HL-60 (cell line): ENCODE measurements around the gene STAT6.

Experiments used
- DNase-seq, 2 experiments: peaks; one replicate each; pipeline ENCODE4 v3.0.0-alpha.2; 2010 to 2020; ENCODE audit warnings: low read depth in 1 of 2, low spot score in 1 of 2
- H3K27ac ChIP-seq: fragments of 250-450 bp; sonication (Bioruptor Pico); replicated peaks from 2 replicates; pipeline ENCODE4 v1.5.1; 2020; ENCODE audit warnings: mild to moderate bottlenecking, moderate library complexity
- H3K27me3 ChIP-seq: fragments of 250-450 bp; sonication (Bioruptor Pico); 2 replicates; pipeline ENCODE4 v1.5.1; 2021; ENCODE audit warnings: mild to moderate bottlenecking, moderate library complexity; ENCODE audit not compliant: insufficient read depth, poor library complexity, severe bottlenecking
- H3K4me3 ChIP-seq: replicated peaks from 2 replicates; pipeline ENCODE4 v1.5.1; 2011; ENCODE audit warnings: mild to moderate bottlenecking, control low read depth, low read length; ENCODE audit not compliant: insufficient read depth
- GABPA ChIP-seq: IDR thresholded peaks from 2 replicates; pipeline ENCODE4 v1.6.1; 2012; ENCODE audit warnings: low read depth
- POLR2AphosphoS5 ChIP-seq: IDR thresholded peaks from 2 replicates; pipeline ENCODE4 v1.6.1; 2012; ENCODE audit warnings: low read depth
- SPI1 ChIP-seq: IDR thresholded peaks from 2 replicates; pipeline ENCODE4 v1.6.1; 2012; ENCODE audit warnings: low read depth, mild to moderate bottlenecking, borderline replicate concordance
- long read RNA-seq: library from polyadenylated mRNA; unstranded; transcript quantifications from one replicate; pipeline ENCODE4 v2.0.0, GENCODE V29; 2020
- TF ChIP-seq, protein P1 (sequence below): IDR thresholded peaks from one replicate; pipeline ENCODE4 v1.5.1; 2011; ENCODE audit warnings: low read length, control low read depth, inconsistent platforms; ENCODE audit not compliant: insufficient read depth
- TF ChIP-seq, protein P2 (sequence below): IDR thresholded peaks from 2 replicates; pipeline ENCODE4 v1.6.1; 2012; ENCODE audit warnings: low read depth; ENCODE audit not compliant: insufficient replicate concordance

Gene STAT6, protein sequence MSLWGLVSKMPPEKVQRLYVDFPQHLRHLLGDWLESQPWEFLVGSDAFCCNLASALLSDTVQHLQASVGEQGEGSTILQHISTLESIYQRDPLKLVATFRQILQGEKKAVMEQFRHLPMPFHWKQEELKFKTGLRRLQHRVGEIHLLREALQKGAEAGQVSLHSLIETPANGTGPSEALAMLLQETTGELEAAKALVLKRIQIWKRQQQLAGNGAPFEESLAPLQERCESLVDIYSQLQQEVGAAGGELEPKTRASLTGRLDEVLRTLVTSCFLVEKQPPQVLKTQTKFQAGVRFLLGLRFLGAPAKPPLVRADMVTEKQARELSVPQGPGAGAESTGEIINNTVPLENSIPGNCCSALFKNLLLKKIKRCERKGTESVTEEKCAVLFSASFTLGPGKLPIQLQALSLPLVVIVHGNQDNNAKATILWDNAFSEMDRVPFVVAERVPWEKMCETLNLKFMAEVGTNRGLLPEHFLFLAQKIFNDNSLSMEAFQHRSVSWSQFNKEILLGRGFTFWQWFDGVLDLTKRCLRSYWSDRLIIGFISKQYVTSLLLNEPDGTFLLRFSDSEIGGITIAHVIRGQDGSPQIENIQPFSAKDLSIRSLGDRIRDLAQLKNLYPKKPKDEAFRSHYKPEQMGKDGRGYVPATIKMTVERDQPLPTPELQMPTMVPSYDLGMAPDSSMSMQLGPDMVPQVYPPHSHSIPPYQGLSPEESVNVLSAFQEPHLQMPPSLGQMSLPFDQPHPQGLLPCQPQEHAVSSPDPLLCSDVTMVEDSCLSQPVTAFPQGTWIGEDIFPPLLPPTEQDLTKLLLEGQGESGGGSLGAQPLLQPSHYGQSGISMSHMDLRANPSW
- long read RNA-seq, full-length matches to known transcripts, result 3 of 20 reads
- long read RNA-seq, partial matches to known transcripts, result 11 of 20 reads
- long read RNA-seq, other reads (novel, unspliced or antisense), result 6 of 20 reads

DNA sequence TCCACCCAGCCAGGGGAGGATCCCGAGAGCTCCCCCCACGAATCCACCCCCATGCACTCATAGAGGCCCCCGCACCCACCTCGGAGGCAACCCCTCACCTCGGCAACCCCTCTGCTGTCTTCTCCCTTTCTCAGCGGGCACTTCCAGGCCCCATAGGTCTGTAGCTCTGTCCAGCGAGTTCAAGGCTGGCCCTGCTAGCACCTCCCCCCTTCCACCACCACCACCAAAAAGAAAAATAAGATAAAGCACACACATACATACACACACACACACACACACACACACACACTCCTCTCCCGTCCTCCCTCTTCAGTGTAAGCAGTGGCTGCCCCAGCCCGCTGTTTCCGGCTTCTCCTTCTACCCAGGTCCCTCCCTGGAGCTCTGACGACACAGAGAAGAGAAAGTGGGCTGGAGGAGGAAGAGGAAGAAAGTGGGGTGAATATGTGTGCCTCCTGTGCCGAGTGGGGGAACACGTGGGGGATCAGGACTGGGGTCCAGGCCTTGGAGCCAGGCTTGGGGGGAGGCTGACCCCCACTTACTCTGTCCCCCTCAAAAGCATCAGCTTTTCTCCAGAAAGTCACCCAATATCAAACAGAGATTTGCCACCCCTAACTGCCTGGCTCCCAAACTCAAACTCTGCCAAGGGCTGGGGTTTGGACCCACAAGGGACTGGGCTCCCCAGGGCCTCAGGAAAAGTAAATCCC lies at the start of gene STAT6:
Gene STAT6, minus strand, starts transcription at position 332 of the 704 bp plus-strand sequence. CDS start 3,084 bp downstream, outside the sequence.
- Histone ChIP-seq H3K4me3 (peak within 1 kb of the TSS; percentile 67), H3K27ac (peak within 1 kb of the TSS; percentile 98), H3K27me3 (no peaks in the 10 kb centered on the region)
- TF ChIP-seq SPI1 (peak; percentile 59; the same call in 1 of the 2 replicates), POLR2AphosphoS5 (peak; percentile 86), GABPA (peak; percentile 55)
- TF ChIP-seq, protein P1, sequence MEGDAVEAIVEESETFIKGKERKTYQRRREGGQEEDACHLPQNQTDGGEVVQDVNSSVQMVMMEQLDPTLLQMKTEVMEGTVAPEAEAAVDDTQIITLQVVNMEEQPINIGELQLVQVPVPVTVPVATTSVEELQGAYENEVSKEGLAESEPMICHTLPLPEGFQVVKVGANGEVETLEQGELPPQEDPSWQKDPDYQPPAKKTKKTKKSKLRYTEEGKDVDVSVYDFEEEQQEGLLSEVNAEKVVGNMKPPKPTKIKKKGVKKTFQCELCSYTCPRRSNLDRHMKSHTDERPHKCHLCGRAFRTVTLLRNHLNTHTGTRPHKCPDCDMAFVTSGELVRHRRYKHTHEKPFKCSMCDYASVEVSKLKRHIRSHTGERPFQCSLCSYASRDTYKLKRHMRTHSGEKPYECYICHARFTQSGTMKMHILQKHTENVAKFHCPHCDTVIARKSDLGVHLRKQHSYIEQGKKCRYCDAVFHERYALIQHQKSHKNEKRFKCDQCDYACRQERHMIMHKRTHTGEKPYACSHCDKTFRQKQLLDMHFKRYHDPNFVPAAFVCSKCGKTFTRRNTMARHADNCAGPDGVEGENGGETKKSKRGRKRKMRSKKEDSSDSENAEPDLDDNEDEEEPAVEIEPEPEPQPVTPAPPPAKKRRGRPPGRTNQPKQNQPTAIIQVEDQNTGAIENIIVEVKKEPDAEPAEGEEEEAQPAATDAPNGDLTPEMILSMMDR, result no peak
- TF ChIP-seq, protein P2, sequence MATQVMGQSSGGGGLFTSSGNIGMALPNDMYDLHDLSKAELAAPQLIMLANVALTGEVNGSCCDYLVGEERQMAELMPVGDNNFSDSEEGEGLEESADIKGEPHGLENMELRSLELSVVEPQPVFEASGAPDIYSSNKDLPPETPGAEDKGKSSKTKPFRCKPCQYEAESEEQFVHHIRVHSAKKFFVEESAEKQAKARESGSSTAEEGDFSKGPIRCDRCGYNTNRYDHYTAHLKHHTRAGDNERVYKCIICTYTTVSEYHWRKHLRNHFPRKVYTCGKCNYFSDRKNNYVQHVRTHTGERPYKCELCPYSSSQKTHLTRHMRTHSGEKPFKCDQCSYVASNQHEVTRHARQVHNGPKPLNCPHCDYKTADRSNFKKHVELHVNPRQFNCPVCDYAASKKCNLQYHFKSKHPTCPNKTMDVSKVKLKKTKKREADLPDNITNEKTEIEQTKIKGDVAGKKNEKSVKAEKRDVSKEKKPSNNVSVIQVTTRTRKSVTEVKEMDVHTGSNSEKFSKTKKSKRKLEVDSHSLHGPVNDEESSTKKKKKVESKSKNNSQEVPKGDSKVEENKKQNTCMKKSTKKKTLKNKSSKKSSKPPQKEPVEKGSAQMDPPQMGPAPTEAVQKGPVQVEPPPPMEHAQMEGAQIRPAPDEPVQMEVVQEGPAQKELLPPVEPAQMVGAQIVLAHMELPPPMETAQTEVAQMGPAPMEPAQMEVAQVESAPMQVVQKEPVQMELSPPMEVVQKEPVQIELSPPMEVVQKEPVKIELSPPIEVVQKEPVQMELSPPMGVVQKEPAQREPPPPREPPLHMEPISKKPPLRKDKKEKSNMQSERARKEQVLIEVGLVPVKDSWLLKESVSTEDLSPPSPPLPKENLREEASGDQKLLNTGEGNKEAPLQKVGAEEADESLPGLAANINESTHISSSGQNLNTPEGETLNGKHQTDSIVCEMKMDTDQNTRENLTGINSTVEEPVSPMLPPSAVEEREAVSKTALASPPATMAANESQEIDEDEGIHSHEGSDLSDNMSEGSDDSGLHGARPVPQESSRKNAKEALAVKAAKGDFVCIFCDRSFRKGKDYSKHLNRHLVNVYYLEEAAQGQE, result peak; percentile 14
- DNase-seq, result peak; percentile 94 to 96

DNA sequence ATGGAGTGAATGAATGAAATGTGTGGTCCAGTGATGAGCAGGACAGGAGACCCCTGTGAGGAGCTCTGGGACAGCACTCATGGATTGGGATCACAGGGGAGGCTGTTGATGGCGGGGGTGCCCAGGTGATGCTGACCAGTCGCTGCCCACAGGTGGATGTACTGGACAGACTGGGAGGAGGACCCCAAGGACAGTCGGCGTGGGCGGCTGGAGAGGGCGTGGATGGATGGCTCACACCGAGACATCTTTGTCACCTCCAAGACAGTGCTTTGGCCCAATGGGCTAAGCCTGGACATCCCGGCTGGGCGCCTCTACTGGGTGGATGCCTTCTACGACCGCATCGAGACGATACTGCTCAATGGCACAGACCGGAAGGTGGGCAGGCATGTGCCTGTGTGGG lies 49.6 kb upstream of the STAT6 start:
- Histone ChIP-seq H3K27ac (no peak overlapping the region), H3K27me3 (no peaks in the 10 kb centered on the region), H3K4me3 (no peak overlapping the region)
- DNase-seq, result no peak
- TF ChIP-seq, protein P1, result no peak
- TF ChIP-seq GABPA (no peak), SPI1 (no peak)

DNA sequence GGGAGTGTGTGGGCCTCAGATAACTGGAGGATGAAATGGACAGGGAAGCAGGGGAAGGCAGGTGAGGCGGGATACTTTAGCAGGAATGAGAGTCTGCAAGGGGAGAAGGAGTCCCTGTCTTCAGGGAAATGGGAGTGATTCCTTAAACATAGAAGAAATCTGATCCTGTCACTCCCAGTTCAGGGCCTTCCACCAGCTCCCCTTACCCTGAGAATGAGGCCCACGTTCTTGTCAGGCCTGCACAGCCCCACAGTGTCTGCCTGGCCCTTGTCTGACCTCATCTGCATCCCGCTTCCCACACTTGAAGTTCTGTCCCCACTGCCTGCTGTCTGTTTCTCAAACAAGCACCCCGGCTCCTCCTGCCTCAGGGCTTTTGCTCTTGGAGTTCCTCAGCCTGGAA lies 48.9 kb upstream of the STAT6 start:
- H3K4me3 ChIP-seq, result no peak overlapping the region
- no peak for DNase-seq
- no peak overlapping the region for H3K27ac ChIP-seq
- no peak for TF ChIP-seq GABPA
- TF ChIP-seq, protein P2, result no peak
- TF ChIP-seq, protein P1, result no peak
- no peak for TF ChIP-seq SPI1
- no peak for TF ChIP-seq POLR2AphosphoS5
- H3K27me3 ChIP-seq, result no peaks in the 10 kb centered on the region
